BLaER1 treated with 17β-estradiol and CSF1 and Interleukin-3, amounts not matched to agents 10 nM and 100 nM (cell line): ENCODE measurements around the gene FAM227A.
"Not testable (repeated sequence)": the region's sequence is repeated elsewhere in the genome, so short reads cannot be mapped to it uniquely, and the experiment has no call there.

ENCODE experiments used
- H3K27ac ChIP-seq, 11 experiments: shearing (Covaris generic); formaldehyde crosslinking; 2 replicates each; pipeline ENCODE4 v1.8.1; 2022
- H3K27me3 ChIP-seq, 11 experiments: shearing (Covaris generic); formaldehyde crosslinking; 2 replicates each; pipeline ENCODE4 v1.8.1; 2022
- H3K36me3 ChIP-seq, 11 experiments: shearing (Covaris generic); formaldehyde crosslinking; 2 replicates each; pipeline ENCODE4 v1.8.1; 2022
- H3K4me1 ChIP-seq, 10 experiments: shearing (Covaris generic); formaldehyde crosslinking; 2 replicates each; pipeline ENCODE4 v1.8.1; 2022
- H3K4me2 ChIP-seq, 11 experiments: shearing (Covaris generic); formaldehyde crosslinking; 2 replicates each; pipeline ENCODE4 v1.8.1; 2022
- H3K4me3 ChIP-seq, 10 experiments: shearing (Covaris generic); formaldehyde crosslinking; 2 replicates each; pipeline ENCODE4 v1.8.1; 2022
- H3K9ac ChIP-seq, 11 experiments: shearing (Covaris generic); formaldehyde crosslinking; 2 replicates each; pipeline ENCODE4 v1.8.1; 2022
- H3K9me3 ChIP-seq, 11 experiments: shearing (Covaris generic); formaldehyde crosslinking; replicated peaks in 1 of 11; 2 replicates each; pipeline ENCODE4 v1.8.1; 2022
- H4K20me1 ChIP-seq, 11 experiments: shearing (Covaris generic); formaldehyde crosslinking; 2 replicates each; pipeline ENCODE4 v1.8.1; 2022
- Cebpa-rat ChIP-seq, 11 experiments: shearing (Covaris generic); IDR thresholded peaks; 2 replicates each; pipeline ENCODE4 v1.8.1; 2022

FAM227A gene

GRCh38 chr22:38652859-38653258 lies 3.3 kb downstream of the FAM227A start:
- H3K4me1 ChIP-seq, result peaks cover 11 to 17% (median 15%) of the 10 kb centered on the region in 10 experiments
- no peak for TF ChIP-seq Cebpa-rat (IDR thresholded peaks at IDR 0.05)
- H3K9me3 ChIP-seq, result no peaks in the 10 kb centered on the region
- H4K20me1 ChIP-seq, result 0 out of 22 replicates have a peak, but pooled peaks cover 0 to 4% (median 0%) of the 10 kb centered on the region in 11 experiments
- H3K4me2 ChIP-seq, result no peak overlapping the region
- H3K4me3 ChIP-seq, result no peak overlapping the region
- H3K27me3 ChIP-seq, result no peaks in the 10 kb centered on the region
- H3K36me3 ChIP-seq, result no peaks in the 10 kb centered on the region
- H3K9ac ChIP-seq, result no peak overlapping the region
- no peak overlapping the region for H3K27ac ChIP-seq

- no peak for TF ChIP-seq Cebpa-rat (IDR thresholded peaks at IDR 0.05)
Measured at GRCh38 chr22:38649841-38650522, 6.2 kb downstream of the FAM227A start.

GRCh38 chr22:38645430-38645829 lies 10.8 kb downstream of the FAM227A start:
- Histone ChIP-seq H3K4me1 (peaks cover 0 to 6% (median 3%) of the 10 kb centered on the region in 10 experiments; a peak in 6 of 20 replicates), H3K4me2 (peak overlapping the region in 2 of 11 experiments; percentile 18 to 28; a peak in 3 of 22 replicates), H3K4me3 (no peak overlapping the region), H3K9me3 (no peaks in the 10 kb centered on the region), H4K20me1 (no peaks in the 10 kb centered on the region), H3K9ac (no peak overlapping the region), H3K27ac (no peak overlapping the region), H3K27me3 (no peaks in the 10 kb centered on the region), H3K36me3 (no peaks in the 10 kb centered on the region)
- 0 out of 22 replicates have a peak, but pooled peaks of 2 of the 11 experiments have one; percentile 5 to 15 for TF ChIP-seq Cebpa-rat (IDR thresholded peaks at IDR 0.05)

More at GRCh38 chr22:38649841-38650522, 6.2 kb downstream of the FAM227A start:
- Histone ChIP-seq H3K27me3 (no peaks in the 10 kb centered on the region), H3K4me2 (no peak overlapping the region), H3K9ac (no peak overlapping the region), H3K36me3 (no peaks in the 10 kb centered on the region), H3K9me3 (no peaks in the 10 kb centered on the region), H3K27ac (no peak overlapping the region), H3K4me1 (peaks cover 0 to 6% (median 3%) of the 10 kb centered on the region in 10 experiments; a peak in 6 of 20 replicates), H4K20me1 (no peaks in the 10 kb centered on the region), H3K4me3 (no peak overlapping the region)

GRCh38 chr22:38644245-38644644 lies 11.9 kb downstream of the FAM227A start:
- not testable (repeated sequence) for H3K4me3 ChIP-seq, H3K4me1 ChIP-seq, H3K9me3 ChIP-seq, H3K27me3 ChIP-seq, H3K9ac ChIP-seq, H3K36me3 ChIP-seq, H4K20me1 ChIP-seq, H3K4me2 ChIP-seq, H3K27ac ChIP-seq

GRCh38 chr22:38641476-38642040 lies 14.6 kb downstream of the FAM227A start:
- H3K27me3 ChIP-seq, result no peaks in the 10 kb centered on the region
- no peak overlapping the region for H3K27ac ChIP-seq
- peaks cover 0 to 10% (median 0%) of the 10 kb centered on the region in 11 experiments; a peak in 2 of 22 replicates for H3K36me3 ChIP-seq
- H3K4me2 ChIP-seq, result no peak overlapping the region
- no peak for TF ChIP-seq Cebpa-rat (IDR thresholded peaks at IDR 0.05)
- no peaks in the 10 kb centered on the region for H4K20me1 ChIP-seq
- H3K9me3 ChIP-seq, result no peaks in the 10 kb centered on the region
- H3K4me1 ChIP-seq, result peaks cover 0 to 6% (median 3%) of the 10 kb centered on the region in 10 experiments; a peak in 6 of 20 replicates
- no peak overlapping the region for H3K9ac ChIP-seq
- H3K4me3 ChIP-seq, result no peak overlapping the region

GRCh38 chr22:38638728-38639127 lies 17.5 kb downstream of the FAM227A start:
- H3K27ac ChIP-seq, result no peak overlapping the region
- no peaks in the 10 kb centered on the region for H4K20me1 ChIP-seq
- no peaks in the 10 kb centered on the region for H3K27me3 ChIP-seq
- H3K4me3 ChIP-seq, result no peak overlapping the region
- no peaks in the 10 kb centered on the region for H3K9me3 ChIP-seq
- no peak overlapping the region for H3K4me2 ChIP-seq
- no peaks in the 10 kb centered on the region for H3K4me1 ChIP-seq
- peaks cover 0 to 10% (median 0%) of the 10 kb centered on the region in 11 experiments; a peak in 4 of 22 replicates for H3K36me3 ChIP-seq
- TF ChIP-seq Cebpa-rat (IDR thresholded peaks at IDR 0.05), result no peak
- no peak overlapping the region for H3K9ac ChIP-seq

- Histone ChIP-seq H3K9ac (no peak overlapping the region), H3K4me1 (no peaks in the 10 kb centered on the region), H3K9me3 (no peaks in the 10 kb centered on the region), H3K4me2 (no peak overlapping the region), H3K27me3 (no peaks in the 10 kb centered on the region), H3K36me3 (peaks cover 0 to 10% (median 0%) of the 10 kb centered on the region in 11 experiments; a peak in 4 of 22 replicates), H4K20me1 (no peaks in the 10 kb centered on the region), H3K4me3 (no peak overlapping the region), H3K27ac (no peak overlapping the region)
- no peak for TF ChIP-seq Cebpa-rat (IDR thresholded peaks at IDR 0.05)
Measured at GRCh38 chr22:38638216-38638615, 18.0 kb downstream of the FAM227A start.

- Histone ChIP-seq H3K27me3 (no peaks in the 10 kb centered on the region), H3K4me2 (no peak overlapping the region), H3K4me1 (peaks cover 0 to 9% (median 8%) of the 10 kb centered on the region in 10 experiments; a peak in 12 of 20 replicates), H3K36me3 (peaks cover 0 to 3% (median 0%) of the 10 kb centered on the region in 11 experiments; a peak in 4 of 22 replicates), H3K9me3 (no peaks in the 10 kb centered on the region), H3K9ac (no peak overlapping the region), H4K20me1 (no peaks in the 10 kb centered on the region), H3K27ac (no peak overlapping the region), H3K4me3 (no peak overlapping the region)
- no peak for TF ChIP-seq Cebpa-rat (IDR thresholded peaks at IDR 0.05)
Measured at GRCh38 chr22:38632528-38632927, 23.7 kb downstream of the FAM227A start.

GRCh38 chr22:38631724-38632123 lies 24.5 kb downstream of the FAM227A start:
- no peaks in the 10 kb centered on the region for H3K27me3 ChIP-seq
- TF ChIP-seq Cebpa-rat (IDR thresholded peaks at IDR 0.05), result no peak
- H3K9ac ChIP-seq, result 0 out of 22 replicates have a peak overlapping the region, but pooled peaks of 1 of the 11 experiments have one; percentile 15

More at GRCh38 chr22:38631724-38632123, 24.5 kb downstream of the FAM227A start:
- Histone ChIP-seq H3K4me1 (peaks cover 0 to 9% (median 8%) of the 10 kb centered on the region in 10 experiments; a peak in 12 of 20 replicates), H3K27ac (no peak overlapping the region), H3K4me2 (peak overlapping the region in 5 of 11 experiments; percentile 6 to 32 (median 26); a peak in 4 of 22 replicates), H4K20me1 (no peaks in the 10 kb centered on the region), H3K4me3 (no peak overlapping the region), H3K36me3 (no peaks in the 10 kb centered on the region; a peak in 2 of 22 replicates), H3K9me3 (no peaks in the 10 kb centered on the region)
